Erythroblast (primary cell): ENCODE data around the gene MAP7.
"Not testable (repeated sequence)": the region's sequence is repeated elsewhere in the genome, so short reads cannot be mapped to it uniquely, and the experiment has no call there.

ENCODE experiments used
- DNase-seq, 2 experiments: peaks; one replicate each; lab custom pipeline; 2025; lab: John Stamatoyannopoulos, UW
- GATA1 ChIP-seq: IDR thresholded peaks from 2 replicates; pipeline ENCODE4 v1.6.1; 2011; ENCODE audit warnings: low read depth, mild to moderate bottlenecking, control low read depth, low read length, moderate library complexity
- POLR2A ChIP-seq: IDR thresholded peaks from 2 replicates; pipeline ENCODE4 v1.6.1; 2011; ENCODE audit warnings: mild to moderate bottlenecking, low read length

MAP7 gene

GRCh38 chr6:136494710-136495109 is 55.5 kb downstream of the MAP7 start:
- TF ChIP-seq GATA1 (no peak), POLR2A (no peak)
- no peak for DNase-seq

GRCh38 chr6:136494059-136494458 is 56.2 kb downstream of the MAP7 start:
- TF ChIP-seq GATA1: no peak
- no peak for TF ChIP-seq POLR2A
- DNase-seq: no peak

- no peak for TF ChIP-seq POLR2A
- no peak for TF ChIP-seq GATA1
These were observed 57.8 kb downstream of the MAP7 start for GRCh38 chr6:136492409-136492808.

GRCh38 chr6:136491754-136492153 is 58.5 kb downstream of the MAP7 start:
- TF ChIP-seq GATA1: no peak
- TF ChIP-seq POLR2A: no peak
- no peak for DNase-seq

More at GRCh38 chr6:136492409-136492808, 57.8 kb downstream of the MAP7 start:
- no peak for DNase-seq

- no peak for DNase-seq
- no peak for TF ChIP-seq GATA1
- TF ChIP-seq POLR2A: no peak
These were observed 59.0 kb downstream of the MAP7 start for GRCh38 chr6:136491251-136491650.

GRCh38 chr6:136489689-136490033 is 60.6 kb downstream of the MAP7 start:
- DNase-seq: not testable (repeated sequence)

GRCh38 chr6:136487759-136488425 is 62.3 kb downstream of the MAP7 start:
- TF ChIP-seq POLR2A (no peak), GATA1 (no peak)
- DNase-seq: no peak

GRCh38 chr6:136486357-136486756 is 63.9 kb downstream of the MAP7 start:
- no peak for DNase-seq
- TF ChIP-seq GATA1 (no peak), POLR2A (no peak)

- no peak for DNase-seq
- TF ChIP-seq POLR2A (no peak), GATA1 (no peak)
These were observed 66.3 kb downstream of the MAP7 start for GRCh38 chr6:136483906-136484305.

GRCh38 chr6:136483005-136483404 is 67.2 kb downstream of the MAP7 start:
- not testable (repeated sequence) for DNase-seq

- no peak for DNase-seq
- TF ChIP-seq GATA1: no peak
- no peak for TF ChIP-seq POLR2A
These were observed 72.7 kb downstream of the MAP7 start for GRCh38 chr6:136477548-136477947.

GRCh38 chr6:136475686-136476085 is 74.5 kb downstream of the MAP7 start:
- TF ChIP-seq POLR2A (no peak), GATA1 (no peak)
- DNase-seq: no peak

GRCh38 chr6:136474241-136474640 is 76.0 kb downstream of the MAP7 start:
- DNase-seq: no peak
- TF ChIP-seq POLR2A (no peak), GATA1 (no peak)

- TF ChIP-seq POLR2A (no peak), GATA1 (no peak)
- no peak for DNase-seq
These were observed 78.3 kb downstream of the MAP7 start for GRCh38 chr6:136471922-136472321.

- no peak for DNase-seq
- TF ChIP-seq GATA1 (no peak), POLR2A (no peak)
These were observed 78.8 kb downstream of the MAP7 start for GRCh38 chr6:136471372-136471771.

GRCh38 chr6:136470044-136470443 is 80.2 kb downstream of the MAP7 start:
- no peak for DNase-seq
- TF ChIP-seq POLR2A: no peak
- TF ChIP-seq GATA1: no peak
